ENCODE results near the gene TLK1. TPM values are rescaled to one million over a fixed set of nuclear protein-coding genes. Genes with fewer than 3 reads are reported as not detected.

The TLK1 gene
- total and polyA plus RNA-seq, 9 of the 15 experiments (the other 6 are each of a cell fraction or from before 2014, with no cell fraction given) = 20.2 to 101 (median 40.5) TPM

- Histone ChIP-seq H3K9me1 (ENCODE audit: control insufficient read depth, insufficient read depth, low read length) (no peaks in the 10 kb centered on the region), H4K20me1 (replicated peaks; ENCODE audit: control insufficient read depth, insufficient read depth, low read length) (no peaks in the 10 kb centered on the region), H3K27ac (ENCODE audit: extremely low read depth, low read depth, low read length) (no peak overlapping the region), H3K27me3 (ENCODE audit: control insufficient read depth in 2 of 2, insufficient read depth in 2 of 2, low read length in 2 of 2) (no peaks in the 10 kb centered on the region), H2AFZ (ENCODE audit: low read depth, low read length) (no peak overlapping the region), H3K79me2 (ENCODE audit: control insufficient read depth, insufficient read depth, low read length) (peaks cover 94% of the 10 kb centered on the region), H3K4me3 (no peak overlapping the region), H3K36me3 (ENCODE audit: control insufficient read depth, insufficient read depth, low read length) (peaks cover 21% of the 10 kb centered on the region; the same call in 2 of the 3 replicates), H3K9ac (ENCODE audit: insufficient read depth in 1 of 2, low read depth in 2 of 2, low read length in 2 of 2) (no peak overlapping the region), H3K4me1 (replicated peaks in 1 of 2; ENCODE audit: control insufficient read depth in 2 of 2, insufficient read depth in 2 of 2, low read length in 2 of 2) (peaks cover 0 to 4% of the 10 kb centered on the region in 2 experiments; a peak in 1 of 5 replicates), H3K9me3 (replicated peaks; ENCODE audit: control insufficient read depth, insufficient read depth, low read depth, low read length) (peaks cover 8% of the 10 kb centered on the region), H3K4me2 (ENCODE audit: insufficient read depth, low read length) (no peak overlapping the region)
- DNase-seq (ENCODE audit: extremely low read depth in 1 of 4, low spot score in 3 of 4) = no peak
- intact Hi-C loops (cut with micrococcal nuclease) = no loop called here
- no peak for FAIRE-seq
- no peak; the same call in 2 of the 3 replicates for ATAC-seq
- no TSS peak for BruUV-seq (replicated peaks)
- in situ Hi-C loops (cut with MboI) = no loop called here
- 83% methylated on average over 1 of the region's 1 CpG for WGBS (ENCODE audit: insufficient coverage, low coverage, missing lambda C conversion rate)
- ChIA-PET POLR2A (no interaction called here), CTCF (ENCODE audit: low intra/inter-chr PET ratio) (no interaction called here)
- TF ChIP-seq RFX1 (IDR thresholded peaks at IDR 0.05) = no peak
- no peak for TF ChIP-seq EP400 (IDR thresholded peaks at IDR 0.05)
- no peak for TF ChIP-seq ZNF174 (CRISPR knock-in tag; IDR thresholded peaks at IDR 0.05)
- TF ChIP-seq ZNF592 (IDR thresholded peaks at IDR 0.05) = no peak
- TF ChIP-seq TAF9B (IDR thresholded peaks at IDR 0.05; ENCODE audit: partially characterized antibody) = no peak
- no peak for TF ChIP-seq KAT7 (CRISPR knock-in tag; IDR thresholded peaks at IDR 0.05; ENCODE audit: borderline replicate concordance)
- TF ChIP-seq TEAD2 (tag; IDR thresholded peaks at IDR 0.05) = no peak
- TF ChIP-seq MAFG (tag; conservative IDR thresholded peaks at IDR 0.05) = no peak
- TF ChIP-seq, protein P1, sequence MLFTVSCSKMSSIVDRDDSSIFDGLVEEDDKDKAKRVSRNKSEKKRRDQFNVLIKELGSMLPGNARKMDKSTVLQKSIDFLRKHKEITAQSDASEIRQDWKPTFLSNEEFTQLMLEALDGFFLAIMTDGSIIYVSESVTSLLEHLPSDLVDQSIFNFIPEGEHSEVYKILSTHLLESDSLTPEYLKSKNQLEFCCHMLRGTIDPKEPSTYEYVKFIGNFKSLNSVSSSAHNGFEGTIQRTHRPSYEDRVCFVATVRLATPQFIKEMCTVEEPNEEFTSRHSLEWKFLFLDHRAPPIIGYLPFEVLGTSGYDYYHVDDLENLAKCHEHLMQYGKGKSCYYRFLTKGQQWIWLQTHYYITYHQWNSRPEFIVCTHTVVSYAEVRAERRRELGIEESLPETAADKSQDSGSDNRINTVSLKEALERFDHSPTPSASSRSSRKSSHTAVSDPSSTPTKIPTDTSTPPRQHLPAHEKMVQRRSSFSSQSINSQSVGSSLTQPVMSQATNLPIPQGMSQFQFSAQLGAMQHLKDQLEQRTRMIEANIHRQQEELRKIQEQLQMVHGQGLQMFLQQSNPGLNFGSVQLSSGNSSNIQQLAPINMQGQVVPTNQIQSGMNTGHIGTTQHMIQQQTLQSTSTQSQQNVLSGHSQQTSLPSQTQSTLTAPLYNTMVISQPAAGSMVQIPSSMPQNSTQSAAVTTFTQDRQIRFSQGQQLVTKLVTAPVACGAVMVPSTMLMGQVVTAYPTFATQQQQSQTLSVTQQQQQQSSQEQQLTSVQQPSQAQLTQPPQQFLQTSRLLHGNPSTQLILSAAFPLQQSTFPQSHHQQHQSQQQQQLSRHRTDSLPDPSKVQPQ (CRISPR knock-in tag; IDR thresholded peaks at IDR 0.05; ENCODE audit: borderline replicate concordance) = no peak
- TF ChIP-seq HES1 (IDR thresholded peaks at IDR 0.05; ENCODE audit: low read depth) = no peak
- TF ChIP-seq NFIX (CRISPR knock-in tag; IDR thresholded peaks at IDR 0.05; ENCODE audit: low read depth) = no peak
Measured at GRCh38 chr2:171104379-171104778, 56.3 kb downstream of the TLK1 start.

Measured in K562 (cell line).